ENCODE results near the gene NOS1. TPM values are rescaled to one million over a fixed set of nuclear protein-coding genes. Genes with fewer than 3 reads are reported as not detected.
"Not testable (repeated sequence)": the region's sequence is repeated elsewhere in the genome, so short reads cannot be mapped to it uniquely, and the experiment has no call there.

Gene NOS1
- total RNA-seq: not detected in 2 replicates

- no peak for DNase-seq (ENCODE audit: low read depth in 2 of 2)
These were observed at the start of gene NOS1 for GRCh38 chr12:117361347-117361751. Gene NOS1 (minus strand): TSS chr12:117361626. CDS start chr12:117331069, 30,557 bp downstream.

GRCh38 chr12:117409286-117409685, 47.9 kb upstream of the NOS1 start:
- DNase-seq (ENCODE audit: low read depth in 2 of 2): no peak

- DNase-seq (ENCODE audit: low read depth in 2 of 2): peak; percentile 59 to 62
These were observed 46.9 kb upstream of the NOS1 start for GRCh38 chr12:117408161-117408791.

GRCh38 chr12:117404940-117405339, 43.5 kb upstream of the NOS1 start:
- DNase-seq (ENCODE audit: low read depth in 2 of 2): no peak

- no peak for DNase-seq (ENCODE audit: low read depth in 2 of 2)
These were observed 42.9 kb upstream of the NOS1 start for GRCh38 chr12:117404203-117404853.

- no peak for DNase-seq (ENCODE audit: low read depth in 2 of 2)
These were observed 42.2 kb upstream of the NOS1 start for GRCh38 chr12:117403586-117404139.

GRCh38 chr12:117402363-117402762, 40.9 kb upstream of the NOS1 start:
- no peak for DNase-seq (ENCODE audit: low read depth in 2 of 2)

- no peak for DNase-seq (ENCODE audit: low read depth in 2 of 2)
These were observed 39.5 kb upstream of the NOS1 start for GRCh38 chr12:117400912-117401311.

- DNase-seq (ENCODE audit: low read depth in 2 of 2): not testable (repeated sequence)
These were observed 37.1 kb upstream of the NOS1 start for GRCh38 chr12:117398482-117398881.

- DNase-seq (ENCODE audit: low read depth in 2 of 2): no peak
These were observed 34.3 kb upstream of the NOS1 start for GRCh38 chr12:117395766-117396165.

GRCh38 chr12:117394491-117394890, 33.1 kb upstream of the NOS1 start:
- DNase-seq (ENCODE audit: low read depth in 2 of 2): no peak

GRCh38 chr12:117393656-117394055, 32.2 kb upstream of the NOS1 start:
- no peak for DNase-seq (ENCODE audit: low read depth in 2 of 2)

- no peak for DNase-seq (ENCODE audit: low read depth in 2 of 2)
These were observed 29.4 kb upstream of the NOS1 start for GRCh38 chr12:117390866-117391265.

- no peak for DNase-seq (ENCODE audit: low read depth in 2 of 2)
These were observed 27.6 kb upstream of the NOS1 start for GRCh38 chr12:117388951-117389446.

GRCh38 chr12:117387832-117388231, 26.4 kb upstream of the NOS1 start:
- DNase-seq (ENCODE audit: low read depth in 2 of 2): no peak

GRCh38 chr12:117384735-117385134, 23.3 kb upstream of the NOS1 start:
- no peak for DNase-seq (ENCODE audit: low read depth in 2 of 2)

GRCh38 chr12:117380083-117380482, 18.7 kb upstream of the NOS1 start:
- peak in 1 of 2 donors; percentile 21 for DNase-seq (ENCODE audit: low read depth in 2 of 2)

- DNase-seq (ENCODE audit: low read depth in 2 of 2): peak; percentile 13 to 29
These were observed 16.3 kb upstream of the NOS1 start for GRCh38 chr12:117377758-117378157.

GRCh38 chr12:117370588-117370987, 9.2 kb upstream of the NOS1 start:
- DNase-seq (ENCODE audit: low read depth in 2 of 2): no peak

- DNase-seq (ENCODE audit: low read depth in 2 of 2): not testable (repeated sequence)
These were observed 8.6 kb upstream of the NOS1 start for GRCh38 chr12:117370000-117370399.

- DNase-seq (ENCODE audit: low read depth in 2 of 2): peak; percentile 85 to 88
These were observed 5.7 kb upstream of the NOS1 start for GRCh38 chr12:117367006-117367638.

- no peak for DNase-seq (ENCODE audit: low read depth in 2 of 2)
These were observed 3.7 kb upstream of the NOS1 start for GRCh38 chr12:117365049-117365616.
